Measurements from ENCODE around the gene DCTN1.

The DCTN1 gene

GRCh38 chr2:74413001-74413698 lies 33.0 kb upstream of the DCTN1 start:
- no peak for DNase-seq

DNA sequence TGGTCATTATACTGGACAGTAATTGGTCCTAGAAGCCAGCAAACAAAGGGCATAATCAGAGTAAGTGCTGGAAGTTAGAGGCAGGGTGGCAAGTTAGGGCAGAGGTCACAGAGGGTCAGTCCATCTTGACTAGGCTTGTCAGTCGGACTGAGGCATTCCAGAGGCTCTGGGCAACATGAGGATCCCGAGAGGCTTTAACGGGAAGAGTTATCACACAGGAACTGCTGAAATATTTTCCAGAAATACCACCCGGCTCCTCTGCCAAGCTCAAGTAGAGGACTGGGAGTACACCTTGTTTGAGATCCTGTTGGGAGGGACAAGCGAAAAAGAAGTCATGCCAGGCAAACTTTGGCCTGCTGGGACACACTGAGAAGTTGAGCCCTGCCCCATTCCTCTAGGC lies 27.6 kb upstream of the DCTN1 start:
- DNase-seq: no peak

GRCh38 chr2:74406035-74406434 lies 25.9 kb upstream of the DCTN1 start:
- no peak for DNase-seq

DNA sequence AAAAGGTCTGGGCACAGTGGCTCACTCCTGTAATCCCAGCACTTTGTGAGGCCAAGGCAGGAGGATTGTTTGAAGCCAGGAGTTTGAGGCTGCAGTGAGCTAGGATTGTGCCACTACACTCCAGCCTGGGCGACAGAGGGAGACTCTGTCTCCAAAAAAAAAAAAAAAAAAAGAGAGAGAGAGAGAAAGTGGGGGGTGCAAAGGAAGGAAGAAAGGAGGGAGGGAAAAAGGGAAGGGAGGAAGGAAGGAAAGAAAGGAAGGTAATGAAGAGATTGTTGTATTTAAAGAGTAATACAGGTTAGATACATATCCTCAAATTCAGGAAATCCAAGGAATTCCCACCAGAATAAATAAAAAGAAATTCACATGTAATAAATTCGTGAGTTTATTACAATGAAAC lies 21.8 kb upstream of the DCTN1 start:
- DNase-seq: no peak

GRCh38 chr2:74399785-74400184 lies 19.7 kb upstream of the DCTN1 start:
- no peak for DNase-seq

DNA sequence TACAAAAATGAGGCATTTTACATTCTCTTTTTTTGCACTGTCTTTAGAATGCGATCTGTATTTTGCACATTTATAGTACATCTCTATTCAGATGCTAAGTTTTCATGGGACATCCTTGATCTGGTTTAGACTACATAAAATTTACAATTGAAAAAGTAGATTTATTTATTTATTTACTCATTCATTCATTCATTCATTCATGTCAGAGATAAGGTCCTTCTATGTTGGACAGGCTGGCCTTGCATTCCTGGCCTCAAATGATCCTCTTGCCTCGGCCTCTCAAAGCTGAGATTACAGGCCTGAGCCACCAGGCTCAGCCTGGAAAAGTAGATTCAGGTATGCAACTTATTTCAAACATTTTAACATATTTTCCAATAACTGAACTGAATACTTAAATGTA lies 16.0 kb upstream of the DCTN1 start:
- DNase-seq: no peak

GRCh38 chr2:74393525-74393924 lies 13.4 kb upstream of the DCTN1 start:
- DNase-seq: no peak

DNA sequence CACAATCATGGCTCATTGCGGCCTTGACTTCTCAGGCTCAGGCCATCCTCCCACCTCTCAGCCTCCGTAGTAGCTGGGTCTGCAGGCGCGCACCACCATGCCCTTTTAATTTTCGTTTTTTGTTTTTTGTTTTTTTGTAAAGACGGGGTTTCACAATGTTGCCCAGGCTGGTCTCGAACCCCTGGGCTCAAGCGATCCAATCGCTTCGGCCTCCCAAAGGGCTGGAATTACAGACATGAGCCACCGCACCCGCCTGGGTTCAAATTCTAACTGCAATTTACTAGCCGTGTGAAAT lies 12.3 kb upstream of the DCTN1 start:
- DNase-seq: no peak

- peak; percentile 97 for DNase-seq
Measured at GRCh38 chr2:74391580-74392448, 11.7 kb upstream of the DCTN1 start.

DNA sequence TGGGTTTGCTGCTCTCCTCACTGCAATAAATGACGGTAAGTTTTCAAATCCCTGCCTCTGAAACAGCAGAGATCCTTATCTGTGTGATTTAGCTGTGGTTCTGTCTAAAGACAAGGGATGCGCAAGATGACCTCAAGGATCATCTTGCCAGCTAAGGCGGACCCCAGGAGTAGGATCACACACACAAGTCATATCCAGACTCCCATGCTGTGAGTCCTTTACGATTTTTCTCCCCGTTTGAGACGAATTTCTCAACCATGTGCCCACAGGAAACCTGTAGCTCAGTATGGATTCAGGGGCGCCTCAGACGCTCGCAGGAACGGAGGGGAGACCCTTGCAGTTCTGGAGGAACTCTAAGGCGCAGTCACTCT lies 11.1 kb upstream of the DCTN1 start:
- no peak for DNase-seq

DNA sequence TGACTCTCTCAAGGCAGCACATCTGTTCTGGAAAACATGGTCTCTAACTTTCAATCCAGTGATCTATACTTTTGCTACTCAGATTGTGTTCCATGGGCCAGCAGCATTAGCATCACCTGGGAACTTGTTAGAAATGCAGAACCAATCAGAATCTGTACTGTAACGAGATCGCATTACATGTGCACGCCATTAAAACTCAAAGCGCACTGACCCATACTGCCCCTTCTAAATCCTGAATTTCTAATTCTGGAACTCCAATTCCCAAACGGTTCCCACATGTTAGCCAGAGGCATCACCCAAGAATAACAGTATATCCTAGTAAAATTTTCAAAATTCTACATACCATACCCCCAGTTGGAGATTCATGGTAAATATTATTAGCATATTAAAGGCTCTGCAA lies 10.5 kb upstream of the DCTN1 start:
- no peak for DNase-seq

DNA sequence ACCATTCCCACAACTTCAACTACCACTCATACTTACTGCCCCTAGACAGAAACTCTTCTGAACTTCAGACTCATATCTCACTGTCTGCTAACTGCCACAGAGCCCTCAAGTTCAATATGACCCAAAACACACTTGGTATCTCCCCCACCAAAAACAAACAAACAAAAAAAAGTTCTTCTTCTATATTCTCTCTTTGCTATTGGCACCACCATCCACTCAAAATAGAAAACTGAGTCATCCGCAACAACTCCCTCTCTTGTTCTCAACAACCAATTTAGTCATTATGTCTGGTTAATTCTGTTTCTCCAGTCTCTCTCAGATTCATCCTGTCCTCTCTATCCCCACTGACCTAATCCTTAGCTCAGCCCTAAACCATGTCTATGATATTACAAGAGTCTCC lies 7.2 kb upstream of the DCTN1 start:
- no peak for DNase-seq

- no peak for DNase-seq
Measured at GRCh38 chr2:74385396-74385795, 5.3 kb upstream of the DCTN1 start.

DNA sequence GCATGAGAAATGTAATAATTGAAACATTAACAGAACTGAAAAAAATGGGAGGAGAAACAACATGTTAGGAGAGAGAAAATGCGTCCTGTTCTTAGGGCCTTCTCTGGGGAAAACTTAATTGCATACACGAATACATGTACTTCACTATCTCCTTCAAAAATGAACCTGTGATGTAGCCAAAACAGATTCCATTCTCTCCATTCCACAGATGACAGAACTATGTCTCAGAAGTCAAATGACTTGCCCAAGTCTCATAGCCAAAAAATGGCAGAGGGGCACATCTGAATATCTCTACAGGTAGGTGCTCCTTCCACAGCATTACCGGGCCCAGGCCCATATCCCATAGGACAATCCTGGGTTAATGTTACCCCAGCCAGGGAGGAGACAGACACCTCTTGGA lies 3.9 kb upstream of the DCTN1 start:
- no peak for DNase-seq

- no peak for DNase-seq
Measured at GRCh38 chr2:74383254-74383653, 3.1 kb upstream of the DCTN1 start.

GRCh38 chr2:74381751-74382150 lies 1.6 kb upstream of the DCTN1 start:
- no peak for DNase-seq

DNA sequence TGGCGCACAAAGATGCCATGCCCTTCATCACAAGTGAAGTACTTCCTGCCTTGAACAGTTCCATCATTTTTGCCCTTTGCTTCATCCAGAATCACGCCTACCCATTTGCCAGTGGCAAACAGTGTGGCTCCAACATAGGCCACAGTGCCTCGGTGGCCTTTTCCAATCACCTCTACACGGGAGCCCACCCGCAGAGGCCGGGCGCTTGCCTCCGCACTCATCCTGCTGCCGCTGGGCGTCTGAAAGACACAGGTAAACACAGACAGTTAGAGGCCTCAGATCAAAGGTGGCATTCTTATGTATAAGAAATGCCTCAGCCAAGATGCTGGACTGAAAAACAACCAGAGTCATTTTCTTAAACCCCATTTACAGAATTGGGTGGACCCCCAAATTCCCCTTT lies 2.1 kb downstream of the DCTN1 start:
- DNase-seq: no peak

DNA sequence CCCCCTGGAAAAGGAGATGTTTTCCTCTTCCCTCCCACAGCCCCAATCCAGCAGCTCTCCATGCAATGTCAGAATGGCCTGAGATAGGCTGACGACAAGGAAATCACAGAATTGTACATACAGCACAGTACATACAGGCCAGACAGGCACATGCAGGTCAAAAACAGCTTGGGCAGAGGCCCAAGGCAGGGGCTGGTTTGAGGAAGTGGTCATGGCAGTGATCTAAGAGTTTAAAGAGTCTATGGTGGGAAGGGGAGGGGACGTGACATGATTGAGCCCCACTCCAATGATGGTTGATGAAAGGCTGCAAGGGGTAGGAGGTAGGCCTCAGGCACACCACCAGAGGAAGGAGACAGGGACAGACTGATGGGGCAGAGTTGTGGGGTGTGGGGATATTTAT lies 4.3 kb downstream of the DCTN1 start:
- no peak for DNase-seq

DNA sequence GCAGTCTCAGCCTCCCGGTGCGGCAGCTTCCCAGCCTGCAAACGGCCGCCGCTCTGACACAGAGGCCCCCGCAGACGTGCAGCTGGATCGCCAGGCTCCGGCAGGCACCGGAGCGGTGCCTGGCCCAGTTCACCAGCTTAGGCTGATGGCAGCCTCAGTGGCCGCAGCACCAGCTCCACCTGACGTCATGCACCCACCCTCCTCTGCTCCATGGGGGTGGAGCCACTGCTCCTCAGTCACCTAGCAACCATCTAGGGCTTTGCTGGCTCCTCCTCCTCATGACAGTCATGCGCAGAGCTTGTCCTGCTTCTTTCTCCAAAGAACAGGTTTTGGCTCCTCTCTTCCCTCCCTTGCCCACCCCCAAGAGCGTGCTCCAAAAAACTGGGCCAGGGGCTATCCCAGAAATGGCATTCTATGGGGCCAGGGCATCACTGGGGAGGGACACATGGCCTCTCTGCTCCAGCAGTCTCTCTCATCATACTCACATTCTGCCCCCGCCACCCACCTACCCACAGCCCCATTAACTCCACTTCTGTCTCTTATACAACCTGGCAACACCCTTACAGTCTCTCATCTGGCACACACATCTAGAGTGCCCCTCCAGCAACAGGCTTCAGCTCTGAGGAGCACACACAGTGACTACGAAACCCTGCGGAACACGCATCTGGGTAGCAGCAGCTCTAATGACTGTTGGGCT lies 5.5 kb downstream of the DCTN1 start:
- DNase-seq: no peak

- no peak for DNase-seq
Measured at GRCh38 chr2:74373985-74374384, 6.1 kb downstream of the DCTN1 start.

DNA sequence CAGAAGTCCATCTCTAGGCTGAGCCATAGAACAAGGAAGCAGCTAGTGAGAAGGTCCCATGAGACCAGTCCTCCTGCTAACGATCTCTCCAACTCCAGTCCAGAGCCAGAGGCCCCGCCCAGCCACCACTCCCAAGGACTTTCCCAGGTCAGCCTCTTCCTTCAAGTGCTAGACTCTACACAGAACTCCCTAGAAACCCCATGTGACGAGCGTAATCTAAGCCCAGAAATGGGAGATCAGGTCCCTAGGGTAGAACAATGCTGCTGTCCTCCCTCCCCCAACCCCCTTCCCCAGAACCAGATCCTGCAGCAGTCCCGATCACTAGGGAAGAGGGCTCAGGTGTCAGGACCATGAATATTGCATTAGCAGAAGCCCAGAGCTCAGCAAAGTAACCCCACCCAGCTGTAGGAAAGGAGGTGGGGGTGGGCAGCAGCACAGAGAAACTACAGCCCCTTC lies 6.9 kb downstream of the DCTN1 start:
- DNase-seq: no peak

GRCh38 chr2:74372674-74373073 lies 7.4 kb downstream of the DCTN1 start:
- no peak for DNase-seq

- DNase-seq: no peak
Measured at GRCh38 chr2:74371421-74371820, 8.7 kb downstream of the DCTN1 start.

DNA sequence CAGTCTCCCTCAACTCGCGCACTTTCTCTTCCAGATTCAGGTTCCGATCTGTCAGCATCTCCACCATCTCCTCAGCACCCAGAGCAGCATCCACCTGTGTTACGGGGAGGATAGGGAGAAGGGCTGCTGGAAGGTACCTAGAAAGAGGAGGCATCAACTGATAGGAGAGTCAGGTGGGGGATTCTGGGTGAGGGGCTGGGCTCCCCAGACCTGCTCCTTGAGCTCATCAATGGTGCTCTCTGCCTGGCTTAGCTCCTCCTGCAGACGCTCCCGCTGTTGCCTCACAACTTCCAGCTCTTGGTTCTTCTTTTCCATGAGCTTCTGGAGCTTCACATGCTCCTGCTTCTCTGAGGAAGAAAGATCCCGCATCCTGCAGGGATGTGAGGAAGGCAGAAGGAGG lies 10.1 kb downstream of the DCTN1 start:
- no peak for DNase-seq

All from stimulated activated CD4-positive, alpha-beta T cell treated with anti-CD3 and anti-CD28 coated beads, Interleukin-4, amount 100 ng/mL, for 24 hours (primary cell).